Right renal cortex interstitium (tissue), 3 donors: ENCODE results near the gene CCDC197. TPM values are rescaled to one million over a fixed set of nuclear protein-coding genes. Genes with fewer than 3 reads are reported as not detected.

ENCODE experiments used
- DNase-seq, 3 donors: peaks; one replicate each; pipeline ENCODE4 v3.0.0-alpha.2; 2013; ENCODE audit warnings: low read depth in 3 of 3, low spot score in 2 of 3
- polyA plus RNA-seq, 3 donors: library from polyadenylated mRNA; unstranded; fragments of 120-200 nt; gene quantifications; one replicate each; pipeline ENCODE4 v1.2.1, GENCODE V29; 2013; ENCODE audit not compliant: insufficient read length in 3 of 3

CCDC197 gene
- polyA plus RNA-seq, 3 donors = not detected

GRCh38 chr14:94040796-94041195, 43.7 kb downstream of the CCDC197 start:
- DNase-seq = no peak

- no peak for DNase-seq
Observed at GRCh38 chr14:94041551-94042346, 44.6 kb downstream of the CCDC197 start.

GRCh38 chr14:94042433-94043091, 45.5 kb downstream of the CCDC197 start:
- no peak for DNase-seq

GRCh38 chr14:94043111-94043755, 46.1 kb downstream of the CCDC197 start:
- no peak for DNase-seq

- DNase-seq = no peak
Observed at GRCh38 chr14:94043756-94044475, 46.8 kb downstream of the CCDC197 start.

- DNase-seq = no peak
Observed at GRCh38 chr14:94044476-94045091, 47.5 kb downstream of the CCDC197 start.

- DNase-seq = no peak
Observed at GRCh38 chr14:94045101-94045500, 48.0 kb downstream of the CCDC197 start.

- DNase-seq = no peak
Observed at GRCh38 chr14:94045563-94046345, 48.7 kb downstream of the CCDC197 start.

GRCh38 chr14:94046696-94047250, 49.7 kb downstream of the CCDC197 start:
- DNase-seq = no peak

- no peak for DNase-seq
Observed at GRCh38 chr14:94047581-94047980, 50.5 kb downstream of the CCDC197 start.

- no peak for DNase-seq
Observed at GRCh38 chr14:94048691-94049624, 51.9 kb downstream of the CCDC197 start.

GRCh38 chr14:94049625-94050023, 52.5 kb downstream of the CCDC197 start:
- no peak for DNase-seq

GRCh38 chr14:94050231-94050880, 53.3 kb downstream of the CCDC197 start:
- no peak for DNase-seq

GRCh38 chr14:94051115-94051514, 54.0 kb downstream of the CCDC197 start:
- DNase-seq = no peak

- no peak for DNase-seq
Observed at GRCh38 chr14:94051779-94052178, 54.7 kb downstream of the CCDC197 start.

GRCh38 chr14:94052199-94052598, 55.1 kb downstream of the CCDC197 start:
- no peak for DNase-seq

GRCh38 chr14:94052662-94053061, 55.6 kb downstream of the CCDC197 start:
- DNase-seq = no peak

GRCh38 chr14:94054401-94054800, 57.3 kb downstream of the CCDC197 start:
- no peak for DNase-seq
